Stimulated activated CD8-positive, alpha-beta memory T cell treated with anti-CD3 and anti-CD28 coated beads, Interleukin-15, amount 100 ng/mL, for 48 hours (primary cell): Measurements from ENCODE around the gene NELFB.

ENCODE experiments used
- DNase-seq, 2 donors: peaks; one replicate each; pipeline ENCODE4 v3.0.0-alpha.2; 2020; ENCODE audit warnings: low read depth in 2 of 2

The NELFB gene

GRCh38 chr9:137314561-137315560, 59.7 kb downstream of the NELFB start:
- no peak for DNase-seq

DNA sequence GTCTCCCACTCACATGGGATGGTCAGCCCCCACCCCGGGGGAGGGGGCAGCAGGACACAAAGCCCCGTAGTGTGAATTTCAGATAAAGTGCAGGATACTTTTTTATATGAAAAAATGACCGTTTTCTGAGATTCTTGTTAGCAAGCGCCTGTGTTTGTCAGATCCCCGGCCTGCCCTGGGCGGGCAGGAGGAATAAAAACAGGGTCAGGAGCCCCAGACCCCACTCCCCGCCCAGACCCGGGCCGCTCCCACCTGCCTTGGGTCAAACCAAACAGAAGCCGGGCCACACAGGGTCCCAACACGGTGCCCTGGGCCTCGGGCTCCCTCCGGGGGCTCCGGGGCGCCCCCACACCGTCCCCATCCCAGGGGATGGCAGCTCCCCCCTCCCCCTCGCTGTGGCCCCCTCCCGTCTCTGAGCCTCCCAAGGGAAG, 60.5 kb downstream of the NELFB start:
- DNase-seq, result no peak

- no peak for DNase-seq
These were observed 61.2 kb downstream of the NELFB start for GRCh38 chr9:137316012-137316981.

DNA sequence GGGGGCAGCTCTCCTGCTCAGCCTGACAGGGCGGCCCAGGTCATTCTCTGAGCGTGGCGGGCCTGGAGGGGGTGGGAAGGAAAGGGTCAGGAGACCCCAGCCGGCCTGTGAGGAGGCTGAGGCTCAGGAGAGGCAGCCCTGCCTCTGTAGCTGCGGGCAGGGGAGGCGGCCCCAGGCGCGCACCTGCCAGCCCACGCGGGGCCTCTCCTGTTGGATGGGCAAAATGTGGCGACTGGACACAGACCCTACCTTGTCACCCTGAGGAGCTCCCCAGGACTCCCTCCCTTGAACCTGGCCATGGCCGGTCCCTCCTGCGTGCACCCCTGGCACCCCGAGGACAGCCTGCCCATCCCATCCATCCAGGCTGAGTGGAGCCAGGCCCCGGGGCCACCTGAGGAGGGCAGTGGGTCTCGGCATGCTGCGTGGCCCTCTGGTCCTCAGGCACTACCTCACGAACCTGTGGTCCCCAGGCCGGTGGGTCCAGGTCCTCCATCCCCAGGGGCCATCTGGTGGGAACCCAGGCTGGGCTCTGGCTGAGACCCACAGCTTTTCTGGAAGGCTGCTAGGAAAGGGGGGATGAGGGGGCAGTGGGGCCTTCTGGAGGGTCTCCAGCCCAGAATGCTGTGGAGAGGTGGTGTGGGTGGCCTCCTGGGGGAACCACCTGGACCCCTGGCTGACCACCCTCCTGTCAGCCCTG, 62.0 kb downstream of the NELFB start:
- no peak for DNase-seq

DNA sequence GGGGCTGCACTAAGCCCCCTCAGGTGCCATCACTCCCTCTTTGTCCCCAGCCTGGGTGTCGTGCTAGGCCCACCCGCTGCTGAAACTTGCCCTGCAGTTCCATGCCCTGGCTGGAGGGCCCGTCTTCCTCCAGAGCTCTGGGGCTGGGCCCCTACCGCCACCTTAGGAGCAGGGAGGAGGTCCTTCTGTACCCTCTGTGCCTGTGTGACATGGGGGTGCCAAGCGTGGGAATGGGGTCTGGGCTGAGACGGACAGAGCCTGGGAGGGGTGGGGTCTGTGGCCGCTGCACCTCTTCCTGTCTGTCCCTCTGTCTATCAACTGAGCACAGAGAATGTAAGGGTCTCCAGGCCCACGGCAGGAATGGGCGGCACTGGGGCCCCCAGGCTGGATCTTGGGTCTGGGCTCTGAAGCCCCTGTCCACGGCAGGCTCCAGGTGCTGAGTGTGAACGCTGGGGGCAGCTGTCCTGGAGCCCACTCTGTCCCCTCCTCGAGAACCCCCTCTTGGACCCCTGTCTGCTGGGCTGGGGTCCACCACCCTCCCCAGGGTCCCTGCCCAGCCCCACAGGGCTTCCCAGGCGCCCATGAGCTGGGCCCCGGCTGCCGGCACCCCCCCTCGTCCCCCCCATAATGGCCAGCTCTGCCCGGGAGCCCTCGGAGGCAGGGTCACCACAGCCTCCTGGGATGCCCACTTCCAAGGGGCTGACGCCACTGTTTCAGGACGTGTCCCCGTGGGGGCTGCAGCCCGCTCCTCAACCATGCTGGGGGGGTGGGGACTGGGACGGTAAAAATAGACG, 62.8 kb downstream of the NELFB start:
- DNase-seq, result no peak

DNA sequence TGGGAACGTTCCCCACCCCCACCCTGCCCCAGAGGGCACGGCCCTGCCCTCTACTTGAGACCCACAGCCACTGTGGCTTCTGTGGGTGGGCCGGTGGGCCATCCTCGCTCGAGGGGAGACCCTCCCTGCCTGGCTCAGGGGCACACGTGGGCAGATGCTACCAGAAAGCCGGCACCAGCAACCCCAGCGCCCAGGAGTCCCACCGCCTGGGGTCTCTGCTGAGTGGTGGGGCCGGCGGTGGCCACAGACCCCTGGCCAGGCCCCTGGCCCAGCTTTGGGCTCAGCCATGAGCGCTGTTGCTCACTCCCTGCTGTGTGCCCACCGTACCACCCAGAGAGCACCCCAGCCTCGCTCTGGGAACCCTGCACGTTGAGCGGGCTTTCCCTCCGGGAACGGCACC, 63.5 kb downstream of the NELFB start:
- no peak for DNase-seq

DNA sequence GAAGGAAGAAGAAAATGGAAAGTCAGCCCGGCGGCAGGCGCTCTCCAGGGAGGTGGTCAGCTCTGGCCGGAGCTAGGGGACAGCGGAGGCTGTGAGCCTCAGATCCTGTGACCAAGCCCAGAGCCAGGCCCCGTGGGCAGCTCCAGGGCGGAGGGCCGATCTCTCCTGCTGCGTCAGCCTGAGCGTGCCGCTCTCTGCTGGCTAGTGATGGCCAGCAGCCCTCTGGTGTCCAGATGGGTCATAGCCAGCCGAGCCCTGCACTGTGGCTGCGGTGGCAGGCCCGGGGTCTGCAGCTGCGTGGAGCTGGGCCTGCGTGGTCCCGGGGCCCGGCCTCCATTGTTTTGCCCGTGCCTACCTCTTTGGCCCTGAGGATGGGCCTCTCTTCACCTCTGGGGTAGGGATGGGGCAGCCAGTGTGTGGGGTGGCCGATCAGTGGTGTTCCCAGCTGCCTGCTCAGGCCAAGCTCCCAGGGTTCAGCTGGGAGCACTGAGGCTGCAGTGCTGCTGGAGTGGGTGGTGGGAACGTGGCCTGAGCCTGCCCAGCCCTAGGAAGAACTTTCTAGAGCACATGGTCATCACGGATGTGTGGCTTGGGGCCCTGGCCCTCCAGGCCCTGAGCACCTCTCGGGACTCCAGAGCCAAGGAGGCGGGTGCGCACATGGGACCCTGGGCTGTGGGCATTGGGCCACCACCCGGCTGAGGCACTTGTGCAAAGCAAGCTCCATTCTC, 64.0 kb downstream of the NELFB start:
- DNase-seq, result no peak

DNA sequence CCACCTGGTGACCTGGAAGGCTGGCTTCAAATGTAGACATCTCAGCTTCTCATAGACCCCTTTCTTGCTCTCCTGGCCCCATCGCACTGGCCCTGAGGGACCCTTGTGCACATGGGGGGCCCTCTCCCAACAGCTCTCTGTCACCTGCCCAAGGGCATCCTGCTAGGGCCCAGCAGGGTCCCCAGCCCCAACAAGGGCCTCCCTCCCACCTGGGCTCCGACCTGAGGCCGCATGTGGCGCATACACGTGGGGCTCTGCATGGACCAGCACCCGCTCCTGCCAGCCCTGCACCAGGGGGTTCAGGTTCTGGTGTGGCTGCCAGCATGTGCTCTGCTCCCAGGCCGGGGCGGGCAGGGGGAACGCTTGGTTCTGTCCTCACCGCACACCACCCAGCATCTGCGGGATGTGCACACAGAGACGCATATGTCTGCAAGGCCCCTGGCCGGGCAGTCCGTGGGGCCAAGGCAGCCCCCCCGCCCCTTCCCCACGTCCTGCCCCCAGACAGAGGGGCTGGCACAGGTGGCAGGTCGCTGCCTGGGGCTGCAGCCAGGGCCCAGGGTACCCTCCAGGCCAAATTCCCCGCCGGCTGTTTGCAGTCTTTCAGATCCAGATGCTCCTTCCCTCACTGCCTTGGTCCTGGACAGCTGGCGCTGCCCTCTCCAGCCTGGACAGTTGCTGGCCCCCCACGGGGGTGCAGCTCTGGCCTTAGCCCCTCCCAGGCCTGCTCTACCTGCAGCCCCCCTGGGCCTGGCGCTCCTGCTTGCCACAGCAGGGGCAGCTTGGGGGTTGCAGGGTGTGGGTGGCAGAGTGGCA, 64.8 kb downstream of the NELFB start:
- DNase-seq, result no peak

DNA sequence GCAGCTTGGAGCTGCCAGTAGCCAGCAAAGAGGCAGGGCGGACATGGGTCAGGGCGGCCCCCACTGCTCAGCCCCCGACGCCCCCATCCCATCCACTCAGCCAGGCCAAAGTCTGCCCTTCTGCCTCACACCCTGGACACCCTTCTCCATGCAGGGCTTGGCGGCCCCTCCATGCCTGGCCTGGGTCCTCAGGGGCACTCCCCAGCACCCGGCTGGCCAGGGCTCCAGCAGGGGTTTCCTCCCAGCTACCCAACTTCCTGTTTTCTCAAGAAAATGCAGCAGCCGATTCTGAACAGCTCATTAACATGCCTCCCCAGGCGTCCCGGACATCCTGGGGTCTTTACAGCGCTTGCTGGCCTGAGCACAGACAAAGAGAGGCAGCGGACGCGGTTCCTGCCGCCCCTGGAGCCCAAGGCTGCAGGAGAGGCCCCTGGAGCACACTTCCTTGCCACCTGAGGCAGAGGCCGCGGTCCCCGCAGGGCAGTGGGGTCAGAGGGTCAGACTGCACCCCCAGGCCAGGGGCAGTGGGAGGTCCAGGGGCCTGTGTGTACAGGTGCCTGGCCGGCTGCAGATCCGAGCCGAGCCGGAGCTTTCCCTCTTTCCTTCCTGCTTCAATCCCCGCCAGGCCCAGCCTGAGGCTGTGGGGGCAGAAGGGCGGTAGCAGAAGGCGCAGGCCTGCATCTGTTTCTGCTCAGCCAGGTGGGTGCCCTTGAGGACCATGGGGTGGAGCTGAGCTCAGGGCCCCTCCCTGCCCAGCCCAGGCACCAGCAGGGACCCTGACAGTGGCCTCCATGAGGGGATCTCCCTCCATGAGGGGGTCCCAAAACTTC, 65.6 kb downstream of the NELFB start:
- no peak for DNase-seq

DNA sequence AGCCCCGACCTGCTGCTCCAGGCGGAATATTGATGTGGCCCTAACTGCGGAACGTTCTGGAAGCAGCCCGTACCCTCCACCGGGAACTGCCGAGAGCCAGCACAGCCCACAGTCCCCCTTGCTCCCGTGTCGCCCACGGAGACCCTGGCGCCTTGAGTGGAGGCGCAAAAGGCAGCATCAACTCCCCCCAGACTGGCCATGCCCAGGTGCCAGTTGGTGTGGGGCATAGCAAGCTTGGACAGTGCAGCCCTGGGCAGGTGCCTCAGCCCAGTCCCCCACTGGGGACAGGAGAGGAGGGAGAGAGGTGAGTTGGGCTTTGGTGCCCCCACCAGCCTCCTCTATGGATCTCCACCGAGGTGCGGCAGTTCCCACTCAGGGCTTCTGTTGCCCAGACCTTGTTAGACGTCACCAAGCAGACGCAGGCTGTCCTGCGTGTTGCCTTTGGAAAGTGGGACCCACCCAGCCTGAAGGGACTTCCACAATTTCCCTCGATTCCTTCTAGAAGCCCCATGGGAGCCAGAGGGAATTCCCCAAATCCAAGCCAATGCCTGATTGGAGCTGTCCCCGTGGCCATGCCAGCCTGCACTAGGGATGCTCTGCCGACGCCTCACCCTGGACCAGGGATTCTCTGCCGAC, 66.7 kb downstream of the NELFB start:
- DNase-seq, result no peak
